Astrocyte of the cerebellum (primary cell): ENCODE measurements around the gene SPON1.

Experiments
- DNase-seq: peaks from one replicate; pipeline ENCODE4 v3.0.0-alpha.2; 2011; ENCODE audit warnings: low read depth
- H3K4me3 ChIP-seq: 2 replicates; pipeline ENCODE4 v1.5.1; 2011; ENCODE audit warnings: mild to moderate bottlenecking, low read depth, low read length, moderate library complexity
- in situ Hi-C: cut with HindIII; loops from 2 replicates; pipeline ENCODE4 v1.10.0; 2017; ENCODE audit warnings: low sequenced_read_pairs
- TF ChIP-seq, protein P1 (sequence below): IDR thresholded peaks from 2 replicates; pipeline ENCODE4 v1.5.1; 2012; ENCODE audit warnings: low read length, low read depth, moderate library complexity, mild to moderate bottlenecking; ENCODE audit errors: missing control alignments

Gene SPON1

GRCh38 chr11:14058061-14058460, 95.5 kb downstream of the SPON1 start:
- in situ Hi-C loops: no loop called here
- H3K4me3 ChIP-seq: no peak overlapping the region
- no peak for DNase-seq
- TF ChIP-seq, protein P1, sequence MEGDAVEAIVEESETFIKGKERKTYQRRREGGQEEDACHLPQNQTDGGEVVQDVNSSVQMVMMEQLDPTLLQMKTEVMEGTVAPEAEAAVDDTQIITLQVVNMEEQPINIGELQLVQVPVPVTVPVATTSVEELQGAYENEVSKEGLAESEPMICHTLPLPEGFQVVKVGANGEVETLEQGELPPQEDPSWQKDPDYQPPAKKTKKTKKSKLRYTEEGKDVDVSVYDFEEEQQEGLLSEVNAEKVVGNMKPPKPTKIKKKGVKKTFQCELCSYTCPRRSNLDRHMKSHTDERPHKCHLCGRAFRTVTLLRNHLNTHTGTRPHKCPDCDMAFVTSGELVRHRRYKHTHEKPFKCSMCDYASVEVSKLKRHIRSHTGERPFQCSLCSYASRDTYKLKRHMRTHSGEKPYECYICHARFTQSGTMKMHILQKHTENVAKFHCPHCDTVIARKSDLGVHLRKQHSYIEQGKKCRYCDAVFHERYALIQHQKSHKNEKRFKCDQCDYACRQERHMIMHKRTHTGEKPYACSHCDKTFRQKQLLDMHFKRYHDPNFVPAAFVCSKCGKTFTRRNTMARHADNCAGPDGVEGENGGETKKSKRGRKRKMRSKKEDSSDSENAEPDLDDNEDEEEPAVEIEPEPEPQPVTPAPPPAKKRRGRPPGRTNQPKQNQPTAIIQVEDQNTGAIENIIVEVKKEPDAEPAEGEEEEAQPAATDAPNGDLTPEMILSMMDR: no peak

DNA sequence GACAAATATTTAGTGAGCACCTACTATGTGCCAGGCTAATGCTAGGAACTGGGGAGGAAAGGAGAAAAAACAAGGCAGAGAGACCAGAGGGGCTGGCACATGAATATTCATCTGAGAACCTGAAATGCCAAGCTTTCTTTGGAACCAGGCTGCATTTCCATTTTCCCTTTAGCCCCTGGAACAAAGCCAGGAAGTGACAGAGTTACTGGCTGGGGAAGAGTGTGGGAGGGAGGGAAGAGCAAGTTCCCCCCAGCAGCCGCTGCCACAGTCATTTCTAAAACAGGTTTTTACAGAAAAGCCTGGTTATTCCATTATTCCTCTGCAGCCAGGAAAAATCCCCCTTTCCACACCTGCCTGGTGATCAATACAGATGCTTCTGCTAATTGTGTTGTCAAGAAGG, 97.0 kb downstream of the SPON1 start:
- H3K4me3 ChIP-seq: no peak overlapping the region
- TF ChIP-seq, protein P1: no peak
- DNase-seq: no peak
- in situ Hi-C loops: no loop called here

DNA sequence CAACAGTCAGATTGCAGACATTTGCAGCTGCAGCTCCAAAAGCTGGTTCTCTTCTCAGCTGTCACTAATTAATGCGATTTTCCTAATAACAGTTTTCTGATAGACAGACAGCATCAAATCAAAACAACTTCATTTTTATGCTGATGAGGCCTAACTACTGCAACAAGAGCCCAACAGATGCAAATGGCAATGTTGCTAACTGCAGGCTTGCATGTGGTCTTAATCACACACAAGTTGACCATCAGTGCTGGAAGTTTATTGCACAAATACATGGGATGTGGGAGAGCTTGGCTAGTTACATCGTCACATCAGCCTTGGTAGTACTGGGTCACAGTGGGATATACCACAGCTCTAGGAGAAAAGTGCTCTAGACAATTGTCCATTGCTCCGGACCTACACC, 99.2 kb downstream of the SPON1 start:
- in situ Hi-C loops: no loop called here
- TF ChIP-seq, protein P1: no peak
- H3K4me3 ChIP-seq: no peak overlapping the region

GRCh38 chr11:14065141-14065540, 102.6 kb downstream of the SPON1 start:
- no peak overlapping the region for H3K4me3 ChIP-seq
- no peak for DNase-seq
- in situ Hi-C loops: no loop called here
- TF ChIP-seq, protein P1: no peak

More for the DNA sequence above, 99.2 kb downstream of the SPON1 start:
- DNase-seq: no peak

- no peak overlapping the region for H3K4me3 ChIP-seq
- DNase-seq: no peak
- in situ Hi-C loops: no loop called here
Observed at GRCh38 chr11:14065681-14066080, 103.2 kb downstream of the SPON1 start.

GRCh38 chr11:14067686-14068085, 105.2 kb downstream of the SPON1 start:
- DNase-seq: no peak
- in situ Hi-C loops: no loop called here
- H3K4me3 ChIP-seq: no peak overlapping the region
- TF ChIP-seq, protein P1: no peak

More at GRCh38 chr11:14065681-14066080, 103.2 kb downstream of the SPON1 start:
- TF ChIP-seq, protein P1: no peak

DNA sequence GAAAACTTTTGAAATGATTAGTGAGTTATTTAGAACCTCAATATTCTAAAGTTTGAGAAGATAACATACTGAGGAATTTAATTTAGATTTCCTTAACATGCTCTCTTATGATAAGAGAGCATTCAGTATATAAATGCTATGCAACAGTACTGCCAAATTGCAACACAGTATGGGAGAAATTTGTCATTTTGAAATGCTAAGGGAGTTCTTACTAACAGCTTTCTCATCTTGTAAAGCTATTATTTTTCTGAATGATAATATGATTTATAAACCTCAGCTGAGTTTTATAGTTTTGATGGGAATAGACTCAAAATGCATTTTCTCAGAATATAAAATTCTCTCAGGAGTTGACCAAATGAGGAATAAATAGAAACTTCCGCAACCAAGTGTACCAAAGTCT, 108.4 kb downstream of the SPON1 start:
- TF ChIP-seq, protein P1: no peak
- DNase-seq: no peak
- in situ Hi-C loops: no loop called here
- no peak overlapping the region for H3K4me3 ChIP-seq
